Activated CD8-positive, alpha-beta memory T cell treated with anti-CD3 and anti-CD28 coated beads for 4 hours (primary cell): ENCODE measurements around the gene AHDC1.
"Not testable (repeated sequence)": the region's sequence is repeated elsewhere in the genome, so short reads cannot be mapped to it uniquely, and the experiment has no call there.

ENCODE experiments used
- DNase-seq, 2 donors: peaks; one replicate each; pipeline ENCODE4 v3.0.0-alpha.2; 2020; ENCODE audit warnings: low read depth in 2 of 2

AHDC1 gene

DNA sequence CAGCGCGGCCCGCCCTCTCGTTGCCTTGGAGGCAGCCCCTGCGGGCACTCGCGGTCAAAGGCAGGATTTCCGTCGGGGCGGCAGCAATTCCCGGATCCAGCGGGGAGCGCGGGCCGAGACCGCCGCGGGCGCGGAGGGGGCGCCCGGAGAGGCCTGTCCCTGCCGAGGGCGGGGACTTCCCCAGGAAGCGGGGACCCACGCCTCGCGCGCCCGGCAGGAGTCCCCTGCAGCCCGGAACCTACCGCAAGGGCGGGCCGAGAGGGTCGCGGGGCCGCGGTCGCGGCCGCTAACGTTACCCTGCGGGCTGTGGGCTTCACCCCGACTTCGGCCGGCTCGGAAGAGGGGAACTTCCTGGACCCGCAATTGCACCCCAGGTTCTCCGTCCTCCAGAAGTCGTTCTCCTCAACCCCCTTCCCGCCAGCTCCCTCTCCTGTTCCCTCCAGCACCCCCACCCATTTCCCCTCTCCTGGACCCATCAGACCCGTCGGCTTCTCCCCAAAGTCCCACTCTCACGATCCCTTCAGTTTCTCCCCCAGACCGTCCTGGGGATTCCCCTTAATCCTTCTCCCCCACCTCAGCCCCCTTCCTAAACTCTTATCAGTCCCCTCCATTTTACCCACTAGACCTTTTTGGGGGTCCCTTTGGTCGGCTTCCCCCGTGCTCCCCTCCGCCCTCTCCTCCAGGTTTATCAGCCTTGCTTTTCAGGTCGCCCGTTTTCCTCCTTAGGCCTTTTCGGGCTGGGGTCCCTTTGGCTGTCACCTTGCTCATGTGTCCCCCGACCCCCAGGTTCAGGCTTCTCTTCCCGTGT, 30.4 kb upstream of the AHDC1 start:
- DNase-seq, result no peak

DNA sequence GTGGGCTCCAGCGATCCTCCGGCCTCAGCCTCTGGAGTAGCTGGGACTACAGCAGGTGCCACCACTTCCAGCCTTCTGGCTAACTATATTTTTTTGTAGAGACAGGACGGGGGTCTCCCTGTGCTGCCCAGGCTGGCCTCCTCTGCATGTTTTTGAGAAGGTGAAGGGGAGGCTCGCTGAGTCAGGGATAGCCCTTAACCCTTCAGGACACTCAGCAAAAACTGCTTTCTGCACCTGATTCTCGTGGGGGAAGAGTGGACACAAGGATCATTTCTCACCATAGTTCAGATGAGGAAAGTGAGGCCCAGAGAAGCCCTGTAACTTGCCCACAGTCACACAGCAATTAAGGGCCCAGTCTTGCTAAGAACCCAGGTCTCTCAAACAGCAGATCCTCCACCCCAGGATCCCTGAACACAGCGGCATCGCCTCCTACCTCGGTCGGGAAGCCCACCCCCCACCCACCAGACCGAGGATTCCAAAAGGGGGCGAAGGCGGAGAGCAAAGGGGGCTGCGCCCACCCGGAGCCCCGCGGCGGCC, 29.8 kb upstream of the AHDC1 start:
- DNase-seq, result no peak

DNA sequence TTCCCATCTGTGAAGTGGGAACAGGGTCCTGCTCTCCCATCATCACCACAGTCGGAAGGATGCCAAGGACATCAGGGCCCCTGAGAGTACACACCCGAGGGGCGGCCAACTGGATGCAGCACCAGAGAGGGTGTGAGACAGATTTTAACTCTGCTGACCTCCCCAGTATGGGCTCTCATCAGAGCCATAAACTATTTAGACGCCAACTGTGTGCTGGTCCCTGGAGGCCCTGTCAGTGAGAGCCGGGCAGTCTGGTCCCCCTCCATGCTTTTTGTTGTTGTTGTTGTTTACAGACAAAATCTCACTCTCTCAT, 29.3 kb upstream of the AHDC1 start:
- DNase-seq, result no peak

DNA sequence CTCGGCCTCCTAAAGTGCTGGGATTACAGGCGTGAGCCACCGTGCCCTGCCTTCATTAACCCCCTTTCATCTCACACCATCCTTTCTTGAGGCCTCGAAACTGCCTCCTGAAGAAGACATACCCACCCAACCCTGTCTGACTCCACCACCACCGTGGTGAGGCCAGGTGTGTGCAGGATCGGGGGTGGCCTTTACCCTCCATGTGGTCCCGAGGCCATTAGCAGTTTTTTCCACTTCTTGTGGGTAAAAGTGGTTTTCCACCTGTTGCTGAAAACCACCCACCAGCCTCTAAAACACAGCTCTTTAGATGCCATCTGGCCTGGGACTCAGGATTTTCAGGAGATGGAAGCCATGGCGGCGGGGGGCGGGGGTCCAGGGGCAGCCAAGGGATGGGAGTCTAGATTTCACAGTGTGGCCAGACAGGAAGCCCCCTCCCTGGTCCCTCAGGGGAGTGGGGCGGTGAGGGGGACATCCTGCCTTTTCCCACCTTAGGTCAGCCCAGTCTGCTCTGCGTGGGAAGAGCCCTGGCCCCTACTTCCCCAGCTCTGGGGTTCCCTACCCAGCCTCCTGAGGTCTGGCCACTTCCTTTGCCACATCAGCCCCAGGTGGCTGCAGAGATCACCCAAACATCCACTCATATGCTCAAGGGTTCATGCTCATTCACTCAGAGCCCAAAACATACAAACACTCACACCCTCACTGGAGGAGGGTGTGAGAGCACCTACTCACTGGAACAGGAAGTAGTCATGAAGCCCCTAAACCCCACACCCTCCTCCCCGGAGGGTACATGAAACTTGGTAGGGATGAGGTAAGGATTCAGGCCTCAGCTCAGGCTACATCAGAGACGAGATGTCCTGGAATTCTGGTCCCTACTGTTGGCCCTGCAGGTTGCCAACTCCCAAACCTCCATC, 28.7 kb upstream of the AHDC1 start:
- peak in 1 of 2 donors; percentile 68 for DNase-seq

DNA sequence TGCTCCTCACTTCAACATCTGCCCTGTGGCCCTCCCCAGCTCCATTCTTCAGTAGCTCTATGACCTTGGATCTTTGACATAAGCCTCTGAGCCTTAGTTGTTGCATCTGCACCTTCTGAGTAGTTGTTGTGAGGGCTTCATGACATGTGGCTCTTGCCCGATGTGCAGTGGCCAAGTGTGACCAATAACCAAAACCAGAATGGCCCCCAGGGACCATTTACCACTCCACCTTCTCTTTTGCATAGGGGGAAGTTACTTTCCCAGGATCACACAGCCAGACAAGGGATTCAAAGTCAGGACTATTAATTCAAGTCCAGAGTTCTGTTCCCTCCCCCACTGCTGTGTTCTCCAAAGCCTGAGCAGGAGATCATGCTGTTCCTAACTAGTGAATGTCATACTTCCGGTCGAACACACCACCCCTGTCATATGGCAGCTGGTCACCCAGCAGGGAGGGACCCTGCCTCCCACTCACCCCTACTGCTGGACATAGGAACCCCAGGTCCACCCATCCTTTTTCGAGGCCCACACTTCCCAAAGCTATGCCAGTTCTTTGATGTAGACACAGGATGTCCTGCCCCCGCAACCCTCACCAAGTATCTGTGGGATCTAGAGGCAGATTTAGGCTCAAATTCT, 27.0 kb upstream of the AHDC1 start:
- no peak for DNase-seq

DNA sequence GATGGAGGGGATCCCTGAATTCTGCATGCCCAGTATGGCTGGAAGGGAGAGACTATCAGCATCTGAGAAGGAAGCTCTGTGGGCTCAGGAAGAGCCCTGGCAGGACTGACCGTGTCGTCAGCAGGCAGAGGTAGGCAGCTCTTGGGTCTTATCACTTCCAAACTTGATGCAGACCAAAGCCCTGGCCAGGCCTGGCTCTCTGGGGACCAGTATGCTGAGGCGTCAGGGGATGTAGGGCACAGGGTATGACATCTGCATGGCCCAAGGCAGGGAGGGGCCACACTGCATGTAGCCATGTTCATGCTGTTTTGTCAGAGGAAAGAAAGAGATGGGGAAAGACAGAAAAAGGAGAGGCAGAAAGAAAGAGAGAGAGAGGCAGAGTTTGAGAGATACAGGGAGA, 24.8 kb upstream of the AHDC1 start:
- DNase-seq, result no peak

DNA sequence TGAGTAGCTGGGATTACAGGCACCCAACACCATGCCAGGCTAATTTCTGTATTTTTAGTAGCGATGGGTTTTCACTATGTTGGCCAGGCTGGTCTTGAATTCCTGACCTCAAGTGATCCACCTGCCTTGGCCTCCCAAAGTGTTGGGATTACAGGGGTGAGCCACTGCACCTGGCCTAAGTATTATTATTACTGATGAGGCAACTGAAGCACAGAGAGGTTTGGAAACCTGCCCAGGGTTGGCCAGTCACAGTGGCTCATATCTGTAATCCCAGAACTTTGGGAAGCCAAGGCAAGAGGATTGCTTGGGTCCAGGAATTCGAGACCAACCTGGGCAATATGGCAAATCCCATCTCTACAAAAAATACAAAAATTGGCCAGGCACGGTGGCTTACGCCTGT, 23.8 kb upstream of the AHDC1 start:
- DNase-seq, result not testable (repeated sequence)

DNA sequence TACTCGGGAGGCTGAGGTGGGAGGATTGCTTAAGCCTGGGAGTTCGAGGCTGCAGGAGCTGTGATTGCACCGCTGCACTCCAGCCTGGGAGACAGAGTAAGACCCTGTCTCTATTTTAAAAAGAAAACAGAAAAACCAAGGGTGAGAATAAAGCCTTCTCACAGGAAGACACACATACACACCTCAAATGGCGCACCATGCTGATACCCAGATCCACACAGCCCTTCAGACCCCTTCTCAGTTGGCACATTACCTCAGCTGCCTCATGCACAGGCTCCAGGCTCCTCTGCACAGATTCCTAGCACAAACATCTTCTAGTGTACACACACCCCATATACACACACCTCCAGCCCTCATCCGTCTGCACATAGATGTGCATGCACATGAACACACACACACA, 23.1 kb upstream of the AHDC1 start:
- DNase-seq, result no peak

DNA sequence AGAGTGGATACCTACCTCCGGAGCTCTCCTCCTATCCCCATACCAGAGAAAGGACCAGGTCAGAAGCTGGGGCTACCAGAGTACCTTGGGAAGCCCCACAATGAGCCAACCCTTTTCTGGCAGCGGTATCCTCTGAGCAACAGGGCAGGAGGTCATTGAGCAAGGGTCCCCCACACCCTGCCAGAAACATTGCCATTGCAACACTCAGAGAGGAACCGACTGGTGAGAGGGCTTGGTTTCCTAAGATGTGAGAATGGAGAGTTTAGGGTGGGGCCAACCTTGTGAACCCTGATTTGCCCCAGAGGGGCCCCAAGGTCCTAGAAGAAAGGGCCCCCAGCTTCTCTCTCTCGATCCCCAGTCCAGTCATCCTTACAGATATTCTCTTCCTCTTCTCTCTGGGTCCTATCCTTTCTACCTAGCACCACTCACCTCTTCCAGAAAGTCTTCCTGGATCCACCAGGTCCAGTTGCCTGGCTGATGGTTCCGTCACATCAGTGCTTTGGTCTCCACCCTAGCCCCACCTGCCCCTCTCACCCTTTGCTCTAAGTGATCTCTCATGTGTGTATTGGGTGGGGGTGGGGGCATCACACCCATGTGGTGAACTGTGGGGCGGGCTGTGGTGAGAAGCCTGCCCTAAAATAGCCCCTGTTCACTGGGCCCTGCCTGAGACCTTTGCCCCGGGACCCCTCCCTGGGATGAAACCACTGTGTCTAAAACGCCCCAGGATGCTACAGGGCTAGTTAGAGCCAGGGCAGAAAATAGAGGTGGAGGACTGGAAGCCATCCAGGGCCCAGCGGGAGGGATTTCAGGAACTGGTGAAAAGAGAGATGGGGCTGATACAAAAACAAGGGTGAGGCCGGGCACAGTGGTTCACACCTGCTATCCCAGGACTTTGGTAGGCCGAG, 22.3 kb upstream of the AHDC1 start:
- no peak for DNase-seq

DNA sequence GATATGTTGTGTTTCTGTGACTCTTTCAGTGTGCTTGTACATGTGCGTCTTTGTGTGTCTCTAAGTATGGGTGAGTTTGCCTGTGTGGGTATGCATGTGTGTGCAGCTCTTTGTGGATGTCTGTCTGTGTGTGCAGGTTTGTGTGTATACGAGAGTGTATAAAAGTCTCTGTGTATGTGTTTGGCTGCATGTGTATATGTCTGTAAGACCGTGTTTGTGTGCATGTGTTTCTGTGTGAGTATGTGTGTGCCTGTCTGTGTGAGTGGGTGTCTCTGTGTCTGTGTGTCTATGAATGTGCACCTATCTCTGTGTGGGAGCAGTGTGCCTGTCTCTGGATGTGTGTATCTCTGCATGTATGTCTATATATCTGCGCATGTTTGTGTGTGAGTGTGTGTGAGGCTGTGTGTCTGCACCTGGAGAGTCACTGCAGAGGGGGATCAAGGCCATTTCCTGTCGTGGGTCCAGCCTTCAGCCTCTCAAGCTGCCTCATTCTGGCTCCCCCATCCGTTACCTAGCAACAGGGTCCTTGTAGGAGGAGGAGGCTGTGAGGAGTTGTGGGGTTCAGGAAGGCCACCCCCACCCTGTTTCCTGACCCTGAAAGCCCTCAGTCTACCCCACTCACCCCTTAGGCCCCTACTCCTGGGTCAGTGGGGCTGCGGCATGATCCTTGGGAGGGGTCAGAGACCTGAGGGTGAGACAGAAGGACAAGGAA, 20.7 kb upstream of the AHDC1 start:
- DNase-seq, result no peak

DNA sequence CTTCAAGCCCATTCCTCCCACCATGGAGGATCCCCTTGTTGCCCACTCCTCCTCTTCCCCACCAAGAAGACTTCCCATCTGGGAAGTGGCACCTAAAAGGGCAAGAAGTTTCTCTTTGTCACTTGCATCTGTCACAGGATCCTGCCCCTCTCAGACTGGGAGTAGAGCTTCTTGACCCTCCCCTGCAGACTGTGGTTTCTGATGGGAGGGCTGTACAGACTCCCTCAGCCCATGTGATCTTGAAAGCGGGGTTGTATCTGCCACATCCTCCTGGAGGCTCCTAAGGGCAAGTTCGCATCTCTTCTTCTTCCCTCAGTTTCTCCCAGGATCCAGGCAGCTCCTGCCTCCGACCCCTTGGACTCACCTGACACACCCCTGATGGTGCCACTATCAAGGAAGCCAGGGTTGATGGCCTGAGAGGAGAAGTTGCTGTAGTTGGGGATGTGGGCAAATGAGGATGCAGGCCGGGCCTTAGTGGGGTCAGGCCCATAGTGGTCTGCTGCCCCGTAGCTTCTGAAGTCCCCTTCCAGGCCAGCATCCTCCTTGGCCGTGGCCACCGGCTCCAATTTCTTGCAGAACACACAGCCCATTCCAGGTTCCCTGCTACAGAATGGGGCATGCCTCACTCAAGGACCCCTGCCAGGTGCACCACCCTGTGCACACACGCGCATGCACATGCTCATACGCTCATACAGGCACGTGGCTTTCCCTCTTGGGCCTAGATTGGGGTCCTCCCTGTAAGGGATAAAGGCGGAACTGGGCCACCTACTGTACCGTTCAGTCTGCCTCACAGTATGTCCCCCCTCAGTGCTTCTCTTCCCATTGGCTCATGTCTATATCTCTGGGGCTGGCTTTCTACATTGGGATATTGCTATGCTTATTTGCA, 19.6 kb upstream of the AHDC1 start:
- DNase-seq, result no peak

DNA sequence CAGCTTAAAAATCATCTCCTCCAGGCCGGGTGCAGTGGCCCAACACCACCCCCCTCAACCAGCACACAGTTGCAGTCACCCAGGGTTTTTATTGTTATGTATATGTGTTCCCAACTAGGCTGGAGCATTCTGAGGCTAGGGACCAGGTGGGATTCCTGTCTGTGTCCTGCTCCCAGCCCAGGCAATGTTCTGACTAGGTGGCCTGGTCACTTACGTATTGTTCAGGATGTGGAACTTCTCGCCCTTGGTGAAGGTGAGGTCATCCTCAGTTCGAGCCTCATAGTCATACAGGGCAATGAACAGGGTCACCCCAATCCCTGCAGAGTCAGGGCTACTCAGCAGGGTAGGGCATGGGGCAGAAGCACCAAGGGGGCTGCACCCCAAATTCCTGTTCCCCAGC, 18.9 kb upstream of the AHDC1 start:
- no peak for DNase-seq

DNA sequence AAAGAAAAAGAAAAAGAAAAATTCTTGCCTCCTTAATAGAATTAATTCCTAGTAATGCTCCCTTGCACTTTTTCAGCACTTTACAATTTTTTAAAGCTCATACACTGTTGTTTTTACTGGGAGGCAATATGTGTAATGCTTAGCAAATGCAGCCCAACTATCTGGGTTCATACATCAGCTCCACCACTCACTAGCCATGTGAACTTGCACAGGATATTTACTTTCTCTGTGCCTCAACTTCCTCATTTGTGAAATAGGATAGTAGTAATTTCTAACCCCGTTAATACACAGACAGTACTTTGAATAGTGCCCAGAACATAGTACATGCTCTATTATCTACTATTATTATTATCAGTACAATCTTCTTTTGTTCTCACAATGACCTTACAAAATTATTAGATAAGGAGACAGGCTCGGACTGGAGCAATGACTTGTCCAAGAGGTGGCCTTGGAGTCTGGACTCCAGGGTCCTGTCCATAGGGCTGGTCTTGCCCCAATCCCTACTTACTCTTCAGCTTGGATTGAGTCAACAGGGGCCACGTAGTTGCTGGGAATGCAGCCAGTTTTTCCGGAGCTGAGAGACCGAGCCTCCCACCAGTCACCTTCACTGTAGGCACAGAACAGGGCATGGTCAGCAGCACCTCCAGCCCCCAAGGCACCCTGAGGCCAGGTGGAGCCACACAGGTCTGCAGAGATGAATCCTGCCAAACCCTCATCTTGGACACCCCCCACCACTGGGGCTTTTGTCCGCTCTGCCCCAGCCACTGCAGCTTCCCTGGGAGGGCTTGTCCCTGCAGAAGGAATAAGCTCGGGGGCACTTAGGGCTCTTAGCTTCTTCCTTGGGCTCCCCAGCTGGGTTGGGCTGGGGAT, 17.3 kb upstream of the AHDC1 start:
- no peak for DNase-seq

DNA sequence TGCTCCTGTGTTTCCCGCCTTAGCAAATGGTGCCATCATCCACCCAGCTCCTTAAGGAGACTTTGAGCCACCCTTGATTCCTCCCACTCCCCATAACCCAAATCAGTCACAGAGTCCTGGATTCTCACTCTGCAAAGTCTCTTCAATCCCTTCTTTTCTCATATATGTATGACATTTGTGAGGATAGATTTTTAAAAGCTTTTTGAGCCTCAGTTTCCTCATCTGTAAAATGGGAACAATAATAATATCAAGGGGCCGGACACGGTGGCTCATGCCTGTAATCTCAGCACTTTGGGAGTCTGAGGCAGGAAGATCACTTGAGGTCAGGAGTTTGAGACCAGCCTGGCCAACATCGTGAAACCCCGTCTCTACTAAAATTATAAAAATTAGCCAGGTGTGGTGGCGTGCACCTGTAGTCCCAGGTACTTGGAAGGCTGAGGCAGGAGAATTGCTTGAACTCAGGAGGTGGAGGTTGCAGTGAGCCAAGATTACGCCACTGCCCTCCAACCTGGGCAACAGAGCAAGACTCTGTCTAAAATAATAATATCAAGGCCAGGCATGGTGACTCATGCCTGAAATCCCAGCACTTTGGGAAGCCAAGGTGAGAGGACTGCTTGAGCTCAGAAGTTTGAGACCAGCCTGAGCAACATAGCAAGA, 16.0 kb upstream of the AHDC1 start:
- not testable (repeated sequence) for DNase-seq

DNA sequence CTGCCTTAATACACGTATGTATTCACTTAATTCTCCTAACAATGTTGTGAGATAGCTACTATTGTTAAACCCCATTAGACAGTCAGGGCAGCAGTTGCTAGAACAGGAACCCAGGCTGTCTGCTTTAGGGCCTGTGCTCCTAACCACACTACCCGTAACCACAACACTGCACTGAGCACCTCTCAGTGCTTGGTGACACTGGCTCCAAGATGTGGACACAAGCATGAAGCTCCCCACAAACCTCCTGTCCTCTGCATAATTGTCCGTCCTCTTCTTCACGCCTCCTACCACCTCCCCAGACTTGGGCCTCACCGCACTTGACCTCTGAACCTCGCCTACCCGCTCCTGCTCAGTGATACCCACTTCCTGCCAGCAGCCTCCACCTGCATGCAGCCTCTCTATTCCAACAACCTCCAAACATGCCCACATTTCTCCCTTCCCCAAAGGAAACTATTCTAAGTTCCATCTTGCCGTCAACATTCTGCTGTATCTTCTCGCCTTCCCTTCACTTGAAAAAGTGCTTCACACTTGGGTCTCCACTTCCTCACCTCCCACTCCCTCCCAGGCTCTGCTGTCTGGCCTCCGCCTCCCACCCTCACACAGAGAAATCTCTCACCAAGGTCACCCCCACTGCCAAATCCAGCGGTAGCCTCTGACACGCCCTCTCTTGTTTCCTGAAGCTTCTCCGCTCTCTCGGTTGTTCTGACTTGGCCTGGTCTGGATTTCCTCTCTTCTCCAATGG, 14.6 kb upstream of the AHDC1 start:
- no peak for DNase-seq

DNA sequence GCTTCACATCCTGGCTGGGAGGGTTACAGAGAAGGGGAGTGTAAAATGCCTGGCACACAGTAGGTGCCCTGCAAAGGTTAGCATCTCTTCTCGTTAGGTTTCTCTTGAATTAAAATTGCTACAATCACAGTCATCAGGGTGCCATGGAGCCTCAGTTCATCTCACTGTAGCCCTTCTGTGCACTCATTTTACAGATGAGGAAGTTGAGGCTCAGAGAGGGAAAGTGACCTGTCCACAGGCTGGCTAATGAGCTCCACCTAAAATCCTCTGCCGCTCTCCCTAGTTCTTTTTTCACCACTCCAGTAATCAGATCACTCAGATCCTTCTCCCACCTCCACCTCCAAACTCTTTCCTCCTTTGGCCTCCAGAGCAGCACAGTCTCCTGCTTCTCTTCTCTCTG, 13.5 kb upstream of the AHDC1 start:
- no peak for DNase-seq

DNA sequence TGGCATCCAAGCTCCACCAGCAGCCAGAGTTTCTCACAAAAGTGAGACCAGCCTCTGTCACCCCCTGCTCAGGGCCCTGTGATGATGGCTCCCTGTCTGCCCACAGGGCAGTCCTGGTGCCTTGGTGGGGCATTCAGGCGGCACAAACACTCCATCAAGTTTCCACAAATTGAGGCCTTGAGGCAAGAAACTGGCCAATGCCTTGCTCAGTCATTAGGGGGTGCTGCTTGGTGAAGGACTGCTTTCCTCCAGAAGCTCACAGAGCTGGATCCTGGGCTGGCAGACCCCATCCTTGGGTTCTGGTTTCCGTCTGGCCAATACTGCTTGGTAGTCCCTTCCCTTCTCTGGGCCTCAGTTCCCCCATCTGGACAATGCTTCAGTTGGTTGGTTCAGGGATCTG, 12.5 kb upstream of the AHDC1 start:
- DNase-seq, result no peak
